ENCODE measurements around the gene SLC23A1.
"Not testable (repeated sequence)": the region's sequence is repeated elsewhere in the genome, so short reads cannot be mapped to it uniquely, and the experiment has no call there.

Gene SLC23A1

GRCh38 chr5:139361835-139362429 lies 21.2 kb downstream of the SLC23A1 start:
- no peak for DNase-seq

DNA sequence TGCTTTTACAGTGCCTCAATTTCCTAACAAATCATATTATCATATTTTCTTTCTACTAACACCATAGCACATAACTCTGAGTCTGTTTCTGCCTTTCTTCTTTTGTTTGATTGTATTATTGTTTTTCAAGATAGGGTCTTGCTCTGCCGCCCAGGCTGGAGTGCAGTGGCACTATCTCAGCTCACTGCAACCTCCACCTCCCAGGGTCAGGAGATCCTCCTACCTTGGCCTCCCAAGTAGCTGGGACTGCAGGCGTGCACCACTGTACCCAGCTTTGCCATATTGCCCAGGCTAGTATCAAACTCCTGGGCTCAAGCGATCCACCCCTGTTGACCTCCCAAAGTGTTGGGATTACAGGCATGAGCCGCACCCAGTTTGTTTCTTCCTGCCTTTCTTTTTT lies 22.7 kb downstream of the SLC23A1 start:
- no peak for DNase-seq

DNA sequence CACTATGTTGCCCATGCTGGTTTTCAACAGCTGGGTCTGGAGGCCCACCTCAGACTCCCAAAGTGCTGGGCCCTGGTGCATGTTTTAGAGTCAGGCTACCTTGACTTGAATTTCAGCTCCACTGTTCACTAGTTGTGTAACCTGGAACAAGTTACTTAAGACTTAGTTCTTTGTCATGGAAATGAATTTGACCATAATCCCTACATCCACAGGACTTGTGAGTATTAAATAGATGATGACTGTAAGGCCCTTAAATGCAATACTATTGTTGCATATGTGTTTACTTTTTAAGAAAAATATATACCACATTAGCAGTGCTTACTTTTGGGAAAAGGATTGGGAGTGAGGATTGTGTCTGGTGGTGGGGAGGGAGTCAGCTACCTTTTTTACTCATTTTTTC lies 25.0 kb downstream of the SLC23A1 start:
- DNase-seq = no peak

GRCh38 chr5:139355900-139356299 lies 27.2 kb downstream of the SLC23A1 start:
- not testable (repeated sequence) for DNase-seq

DNA sequence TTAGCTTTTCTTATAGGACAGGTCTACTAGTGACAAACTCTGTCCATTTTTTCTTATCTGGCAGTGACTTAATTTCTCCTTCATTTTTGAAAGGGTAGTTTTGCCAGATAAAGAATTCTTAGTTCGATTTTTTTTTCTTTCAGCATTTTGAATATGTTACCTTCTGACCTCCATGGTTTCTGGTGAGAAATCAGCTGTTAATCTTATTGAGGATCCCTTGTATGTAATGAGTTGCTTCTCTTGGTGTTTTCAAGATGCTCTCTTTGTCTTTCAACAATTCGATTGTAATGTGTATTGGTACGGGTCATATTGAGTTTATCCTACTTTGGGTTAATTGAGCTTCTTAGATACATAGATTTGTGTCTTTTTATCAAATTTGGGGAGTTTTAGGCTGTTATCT lies 28.9 kb downstream of the SLC23A1 start:
- no peak for DNase-seq

DNA sequence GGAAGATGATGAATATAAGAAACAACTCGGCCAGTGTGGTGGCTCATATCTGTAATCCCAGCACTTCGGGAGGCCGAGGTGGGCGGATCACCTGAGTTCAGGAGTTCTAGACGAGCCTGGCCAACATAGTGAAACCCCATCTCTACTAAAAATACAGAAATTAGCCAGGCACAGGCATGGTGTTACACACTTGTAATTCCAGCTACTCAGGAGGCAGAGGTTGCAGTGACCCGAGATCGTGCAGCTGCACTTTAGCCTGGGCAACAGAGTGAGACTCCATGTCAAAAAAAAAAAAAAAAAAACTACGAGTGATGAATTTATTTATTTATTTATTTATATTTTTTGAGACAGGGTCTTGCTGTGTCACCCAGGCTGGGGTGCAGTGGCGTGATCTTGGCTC lies 35.2 kb downstream of the SLC23A1 start:
- not testable (repeated sequence) for DNase-seq

DNA sequence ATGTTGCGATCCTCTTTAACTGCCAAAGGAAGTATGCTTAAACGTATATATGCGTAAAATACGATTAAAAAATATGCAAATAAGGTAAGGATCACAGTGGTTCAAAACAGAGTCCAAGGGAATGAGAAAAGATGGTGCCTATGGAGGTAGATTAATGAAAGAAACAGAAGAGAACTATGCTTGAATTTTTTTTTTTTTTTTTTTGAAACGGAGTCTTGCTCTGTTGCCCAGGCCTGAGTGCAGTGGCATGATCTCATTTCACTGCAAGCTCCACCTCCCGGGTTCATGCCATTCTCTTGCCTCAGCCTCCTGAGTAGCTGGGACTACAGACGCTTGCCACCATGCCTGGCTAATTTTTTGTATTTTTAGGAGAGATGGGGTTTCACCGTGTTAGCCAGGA lies 37.7 kb downstream of the SLC23A1 start:
- DNase-seq = not testable (repeated sequence)

DNA sequence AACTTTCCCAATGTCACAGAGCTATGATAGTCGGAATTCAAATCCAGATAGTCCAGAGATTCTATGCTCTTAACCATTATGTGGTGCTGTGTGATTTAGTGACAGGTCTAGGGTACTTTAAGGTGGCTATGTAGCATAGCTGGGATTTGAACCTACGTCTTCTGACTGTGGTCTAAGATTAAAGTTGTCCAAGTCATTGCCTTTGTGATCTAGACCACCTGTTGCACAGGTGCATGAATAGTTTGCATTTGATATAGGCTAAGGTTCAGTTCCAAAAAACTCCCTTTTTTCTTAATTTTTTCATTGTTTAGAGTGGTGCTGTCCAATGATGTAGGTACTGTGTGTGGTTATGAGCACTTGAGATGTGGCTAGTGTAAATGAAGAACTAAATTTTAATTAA lies 38.9 kb downstream of the SLC23A1 start:
- DNase-seq = no peak

GRCh38 chr5:139343476-139343875 lies 39.6 kb downstream of the SLC23A1 start:
- no peak for DNase-seq

DNA sequence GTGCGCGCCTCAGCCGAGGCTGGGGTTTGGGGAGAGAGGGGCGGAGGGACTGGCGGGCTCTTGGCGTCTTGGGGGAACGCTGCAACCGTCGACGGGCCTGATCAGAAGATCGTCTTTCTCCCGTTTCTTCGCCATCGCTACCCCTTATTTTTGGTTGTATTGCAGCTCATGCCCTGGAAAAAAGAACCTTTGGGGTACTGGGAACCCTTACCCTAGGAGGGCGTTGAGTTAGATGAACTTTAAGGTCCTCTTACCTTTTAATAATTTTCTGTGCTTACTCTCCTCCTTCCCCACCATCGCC lies 40.7 kb downstream of the SLC23A1 start:
- no peak for DNase-seq

DNA sequence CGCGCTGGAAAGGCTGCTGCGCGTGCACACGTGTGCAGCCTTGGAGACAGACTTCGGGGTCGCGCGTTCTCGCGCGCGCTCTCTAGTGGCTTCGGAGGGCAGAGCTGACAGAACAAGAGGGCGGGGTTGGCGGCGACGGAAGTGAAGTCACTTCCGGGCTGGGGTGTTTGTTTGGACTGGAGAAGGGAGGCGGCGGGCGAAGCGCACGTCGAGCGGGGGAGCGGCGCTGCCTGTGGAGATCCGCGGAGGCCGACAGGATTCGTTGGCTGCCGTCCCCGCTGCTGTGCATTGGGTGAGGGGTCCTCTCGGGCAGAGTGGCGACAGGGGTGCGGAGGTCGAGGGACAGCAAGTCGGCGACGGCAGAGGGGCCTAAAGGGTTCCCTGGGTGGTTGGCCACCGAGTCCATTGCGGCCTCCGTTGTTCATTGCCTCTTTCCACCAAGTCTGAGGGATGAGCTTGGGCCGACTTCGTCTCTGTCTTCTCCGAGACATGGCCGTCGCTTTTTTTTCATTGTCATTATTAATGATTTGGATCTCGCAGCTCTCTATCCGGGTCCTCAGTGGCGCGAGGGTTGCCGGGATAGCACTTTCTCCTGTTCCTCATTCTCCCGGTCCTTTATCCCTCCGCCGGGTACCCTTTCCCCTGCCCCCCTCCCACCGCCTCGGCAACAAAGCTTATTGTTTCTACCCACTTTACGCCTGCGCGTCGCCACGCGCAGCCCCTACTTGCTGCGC lies 41.2 kb downstream of the SLC23A1 start, which contains the start of gene PAIP2:
Gene PAIP2 (plus strand): TSS at position 166 of the 734 bp plus-strand sequence. CDS start 21,931 bp downstream, outside the sequence.
- peak; percentile 82 for DNase-seq

DNA sequence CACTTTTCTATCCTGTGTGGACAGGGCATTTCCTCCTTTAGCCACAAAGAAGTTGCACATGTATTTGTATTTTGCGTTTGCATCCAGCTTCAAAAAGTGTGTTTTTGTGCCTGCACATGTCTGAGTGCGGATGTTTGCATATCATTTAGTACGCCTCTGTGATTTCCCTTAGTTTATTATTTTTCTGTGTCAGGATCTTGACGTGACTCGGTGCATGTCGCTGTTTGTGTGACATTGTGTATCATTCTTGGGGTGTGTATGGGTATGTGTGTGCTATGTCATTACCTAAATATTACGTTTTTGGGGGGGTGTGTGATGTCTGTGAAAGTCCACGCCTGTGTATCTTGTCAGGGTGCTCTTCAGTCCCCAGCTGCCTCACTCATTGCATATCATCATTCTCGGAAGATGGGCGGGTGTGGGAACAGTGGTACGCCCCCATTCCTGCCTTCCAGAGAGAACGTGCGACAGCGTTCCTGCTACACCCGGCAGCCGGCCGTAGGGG lies 41.9 kb downstream of the SLC23A1 start:
- DNase-seq = no peak

DNA sequence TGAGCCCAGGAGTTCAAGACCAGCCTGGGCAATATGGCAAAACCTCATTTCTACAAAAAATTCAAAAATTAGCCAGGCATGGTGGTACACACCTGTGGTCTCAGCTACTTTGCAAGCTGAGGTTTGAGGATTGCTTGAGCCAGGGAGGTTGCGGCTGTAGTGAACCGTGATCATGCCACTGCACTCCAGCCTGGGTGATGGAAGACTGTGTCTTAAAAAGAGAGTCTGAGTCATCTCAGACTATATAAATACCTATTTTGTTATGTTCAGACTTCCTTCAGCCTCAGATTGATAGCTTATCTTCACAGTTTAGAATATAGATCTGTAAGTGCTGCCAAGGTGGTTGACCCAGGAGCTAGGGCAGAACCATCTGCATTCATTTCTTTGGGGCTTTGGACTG lies 43.0 kb downstream of the SLC23A1 start:
- no peak for DNase-seq

GRCh38 chr5:139335811-139336210 lies 47.3 kb downstream of the SLC23A1 start:
- no peak for DNase-seq

Measured in NCI-H2107 (cell line).